GM19035 (cell line): Measurements from ENCODE around the gene PROC.

Source experiments
- ATAC-seq: cut with Tn5 transposase; IDR thresholded peaks from one replicate; pipeline ENCODE4 v1.9.1; 2021; ENCODE audit not compliant: unreplicated experiment

The PROC gene

GRCh38 chr2:127413200-127413599 is 5.0 kb upstream of the PROC start:
- ATAC-seq = no peak

GRCh38 chr2:127413782-127414637 is 4.2 kb upstream of the PROC start:
- no peak for ATAC-seq

GRCh38 chr2:127414638-127415592 is 3.3 kb upstream of the PROC start:
- no peak for ATAC-seq

GRCh38 chr2:127415593-127416505 is 2.4 kb upstream of the PROC start:
- peak; percentile 58 for ATAC-seq

- ATAC-seq = peak; percentile 9
Observed at GRCh38 chr2:127416506-127417001, 1.7 kb upstream of the PROC start.

GRCh38 chr2:127417406-127417805 is 821 bp upstream of the PROC start:
- ATAC-seq = no peak

- no peak for ATAC-seq
Observed at GRCh38 chr2:127419112-127419430, 844 bp downstream of the PROC start.

GRCh38 chr2:127419448-127420038 is 1.3 kb downstream of the PROC start:
- no peak for ATAC-seq

GRCh38 chr2:127420039-127420864 is 2.0 kb downstream of the PROC start:
- no peak for ATAC-seq

- no peak for ATAC-seq
Observed at GRCh38 chr2:127421116-127421800, 3.0 kb downstream of the PROC start.

- no peak for ATAC-seq
Observed at GRCh38 chr2:127421871-127422558, 3.8 kb downstream of the PROC start.

GRCh38 chr2:127422559-127423477 is 4.6 kb downstream of the PROC start:
- no peak for ATAC-seq

GRCh38 chr2:127423478-127423843 is 5.2 kb downstream of the PROC start:
- no peak for ATAC-seq

- no peak for ATAC-seq
Observed at GRCh38 chr2:127423880-127424279, 5.7 kb downstream of the PROC start.

GRCh38 chr2:127424598-127425520 is 6.6 kb downstream of the PROC start:
- no peak for ATAC-seq
